Suprapubic skin (tissue), 4 donors: ENCODE data around the gene ARFRP1.

Source experiments
- POLR2A ChIP-seq, 2 donors: fragments of 450-650 bp; IDR thresholded peaks; one replicate each; pipeline ENCODE4 v1.6.1; 2017; ENCODE audit warnings: antibody characterized with exemption in 2 of 2, mild to moderate bottlenecking in 2 of 2, moderate library complexity in 2 of 2
- POLR2AphosphoS5 ChIP-seq, 3 donors: sonication (generic); formaldehyde crosslinking; IDR thresholded peaks; one replicate each; pipeline ENCODE4 v1.6.1; 2017; ENCODE audit warnings: antibody characterized with exemption in 3 of 3
- TF ChIP-seq, protein P1 (sequence below), 2 donors: fragments of 200-600 bp in 1 of 2; fragments of 450-650 bp in 1 of 2; sonication (generic) in 1 of 2; IDR thresholded peaks; one replicate each; pipeline ENCODE4 v1.5.1; 2016 to 2019; ENCODE audit warnings: antibody characterized with exemption in 2 of 2, mild to moderate bottlenecking in 1 of 2, moderate library complexity in 1 of 2

DNA sequence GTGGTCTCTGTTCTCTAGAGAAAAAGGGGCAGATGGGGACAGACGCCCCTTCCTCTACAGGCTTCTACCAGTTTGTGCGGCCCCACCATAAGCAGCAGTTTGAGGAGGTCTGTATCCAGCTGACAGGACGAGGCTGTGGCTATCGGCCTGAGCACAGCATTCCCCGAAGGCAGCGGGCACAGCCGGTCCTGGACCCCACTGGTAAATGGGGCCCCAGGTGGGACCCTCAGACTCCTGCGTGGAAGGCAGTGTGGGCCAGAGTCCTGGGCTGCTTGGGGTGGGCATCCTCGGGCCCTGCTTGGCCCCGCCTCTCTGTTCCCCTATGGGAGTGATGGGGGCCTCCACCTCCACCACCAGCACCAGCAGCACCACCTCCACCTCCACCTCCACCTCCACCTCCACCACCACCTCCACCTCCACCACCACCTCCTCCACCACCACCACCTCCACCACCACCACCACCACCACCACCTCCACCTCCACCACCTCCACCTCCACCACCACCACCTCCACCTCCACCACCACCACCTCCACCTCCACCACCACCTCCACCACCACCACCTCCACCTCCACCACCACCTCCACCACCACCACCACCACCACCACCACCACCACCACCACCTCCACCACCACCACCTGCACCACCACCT is 14.6 kb downstream of the ARFRP1 start:
- TF ChIP-seq, protein P1, sequence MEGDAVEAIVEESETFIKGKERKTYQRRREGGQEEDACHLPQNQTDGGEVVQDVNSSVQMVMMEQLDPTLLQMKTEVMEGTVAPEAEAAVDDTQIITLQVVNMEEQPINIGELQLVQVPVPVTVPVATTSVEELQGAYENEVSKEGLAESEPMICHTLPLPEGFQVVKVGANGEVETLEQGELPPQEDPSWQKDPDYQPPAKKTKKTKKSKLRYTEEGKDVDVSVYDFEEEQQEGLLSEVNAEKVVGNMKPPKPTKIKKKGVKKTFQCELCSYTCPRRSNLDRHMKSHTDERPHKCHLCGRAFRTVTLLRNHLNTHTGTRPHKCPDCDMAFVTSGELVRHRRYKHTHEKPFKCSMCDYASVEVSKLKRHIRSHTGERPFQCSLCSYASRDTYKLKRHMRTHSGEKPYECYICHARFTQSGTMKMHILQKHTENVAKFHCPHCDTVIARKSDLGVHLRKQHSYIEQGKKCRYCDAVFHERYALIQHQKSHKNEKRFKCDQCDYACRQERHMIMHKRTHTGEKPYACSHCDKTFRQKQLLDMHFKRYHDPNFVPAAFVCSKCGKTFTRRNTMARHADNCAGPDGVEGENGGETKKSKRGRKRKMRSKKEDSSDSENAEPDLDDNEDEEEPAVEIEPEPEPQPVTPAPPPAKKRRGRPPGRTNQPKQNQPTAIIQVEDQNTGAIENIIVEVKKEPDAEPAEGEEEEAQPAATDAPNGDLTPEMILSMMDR (IDR thresholded peaks at IDR 0.05): no peak
- no peak for TF ChIP-seq POLR2A (IDR thresholded peaks at IDR 0.05)
- TF ChIP-seq POLR2AphosphoS5 (IDR thresholded peaks at IDR 0.05): no peak
